Measurements from ENCODE around the gene B9D2.
"Not testable (repeated sequence)": the region's sequence is repeated elsewhere in the genome, so short reads cannot be mapped to it uniquely, and the experiment has no call there.

The B9D2 gene

DNA sequence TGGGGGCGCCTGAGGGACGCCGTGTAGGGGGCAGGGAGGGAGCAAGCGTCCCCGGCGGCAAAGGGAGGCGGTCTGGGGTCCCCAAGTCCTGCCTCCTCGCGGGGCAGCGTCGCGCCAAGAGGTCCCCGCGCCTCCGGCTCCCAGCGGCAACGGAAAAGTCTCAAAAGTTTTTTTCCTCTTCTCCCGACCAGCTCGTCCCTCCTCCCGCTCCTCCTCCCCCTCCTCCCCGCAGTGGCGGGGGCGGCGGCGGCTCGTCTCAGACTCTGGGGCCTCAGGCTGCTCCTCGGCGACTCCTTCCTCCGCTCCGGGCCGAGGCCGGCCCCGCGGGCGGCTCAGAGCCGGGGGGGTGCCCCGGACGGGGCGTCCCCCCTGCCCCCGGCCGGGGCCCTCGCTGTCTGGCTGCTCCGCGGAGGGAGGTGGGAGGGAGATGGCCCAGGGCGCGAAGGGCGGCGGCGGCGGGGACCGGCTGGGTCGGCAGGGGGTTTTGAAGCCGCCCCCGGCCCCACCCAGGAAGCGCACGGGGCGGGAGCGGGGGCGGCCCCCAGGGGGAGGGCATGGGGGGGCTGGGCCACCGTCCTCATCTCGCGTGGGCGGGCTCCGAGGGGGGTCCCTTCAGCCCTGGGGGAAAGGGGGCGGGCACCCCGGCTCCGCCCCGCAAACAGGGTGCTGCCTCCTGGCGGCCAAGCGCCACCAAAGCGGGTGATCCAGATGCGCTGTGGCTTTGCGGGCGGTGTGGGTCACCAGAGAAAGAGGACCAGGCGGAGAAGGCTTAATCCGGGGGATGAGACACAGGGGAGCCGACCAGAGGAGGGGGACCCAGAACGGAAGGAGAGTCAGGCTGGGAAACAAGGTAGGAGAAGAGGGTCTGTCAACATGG lies 10.2 kb downstream of the B9D2 start, which contains the start of gene TGFB1:
Gene TGFB1 (minus strand): TSS at position 457 of the 877 bp plus-strand sequence. CDS start 878 bp downstream, outside the sequence.
- peak; percentile 72 to 86 for DNase-seq

GRCh38 chr19:41352609-41353465 lies 11.1 kb downstream of the B9D2 start:
- DNase-seq: peak; percentile 48 to 68

DNA sequence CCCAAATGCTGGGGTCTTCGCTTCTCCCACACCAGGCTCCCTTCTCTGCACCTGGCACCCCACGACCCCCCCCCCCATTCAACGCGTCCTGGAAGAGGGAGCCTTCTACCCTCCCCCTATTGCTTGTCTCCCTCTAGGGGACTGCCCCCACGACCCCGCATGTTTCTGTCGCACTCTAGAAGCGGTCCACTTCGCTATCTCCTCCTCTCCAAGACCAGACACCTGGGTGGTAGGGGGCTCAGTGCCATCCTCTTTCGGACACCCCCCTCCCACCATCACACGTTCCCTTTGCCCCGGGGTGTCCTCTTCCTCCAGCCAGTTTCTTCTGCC lies 11.7 kb downstream of the B9D2 start:
- no peak for DNase-seq

DNA sequence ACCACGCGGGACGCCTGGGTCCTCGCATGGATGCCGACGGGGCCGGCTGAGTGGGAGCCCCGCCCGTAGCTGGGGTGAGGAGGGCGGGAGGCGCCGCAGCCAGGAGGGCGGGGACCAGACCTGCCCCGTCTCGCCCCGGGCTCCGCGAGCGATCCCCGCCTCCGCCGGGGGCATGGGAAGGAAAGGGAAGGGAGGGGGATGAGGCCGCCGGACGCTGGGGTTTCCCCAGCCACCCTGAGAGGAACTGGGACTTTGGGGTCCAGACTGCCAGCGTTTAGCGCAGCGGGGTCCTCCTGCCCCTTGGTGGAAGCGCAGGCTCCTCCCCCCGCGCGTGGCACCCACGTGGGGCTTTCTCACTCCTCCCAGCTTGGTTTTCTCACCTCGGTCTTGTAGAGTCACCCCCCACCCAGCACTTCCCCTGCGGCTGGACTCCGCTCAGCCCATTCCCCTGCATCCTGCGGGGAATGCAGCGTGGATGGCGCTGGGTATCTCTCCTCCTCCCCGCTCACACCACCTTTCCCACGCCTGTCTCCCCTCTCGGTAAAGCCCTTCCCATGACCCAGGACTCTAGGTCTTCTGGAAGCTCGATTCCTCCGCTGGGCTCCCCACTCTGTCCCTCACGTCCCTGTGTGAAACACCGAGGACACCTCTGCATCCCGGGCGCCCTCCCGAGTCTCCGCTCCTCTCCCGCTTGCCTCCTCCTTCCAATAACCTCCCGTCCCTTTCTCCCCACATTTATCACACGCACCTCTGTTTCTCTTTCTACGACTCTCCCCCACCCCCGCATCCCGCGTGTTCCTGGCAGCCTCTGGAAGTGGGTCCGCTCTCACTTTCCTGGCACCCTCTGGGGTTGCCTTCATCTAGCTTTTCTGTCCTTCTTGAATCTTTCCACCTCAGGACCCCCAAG lies 12.4 kb downstream of the B9D2 start:
- peak; percentile 62 to 87 for DNase-seq

GRCh38 chr19:41350735-41351338 lies 13.1 kb downstream of the B9D2 start:
- peak in 1 of 2 donors; percentile 70 for DNase-seq

- not testable (repeated sequence) for DNase-seq
These were observed 17.0 kb downstream of the B9D2 start for GRCh38 chr19:41346916-41347315.

GRCh38 chr19:41344162-41344561 lies 19.8 kb downstream of the B9D2 start:
- no peak for DNase-seq

DNA sequence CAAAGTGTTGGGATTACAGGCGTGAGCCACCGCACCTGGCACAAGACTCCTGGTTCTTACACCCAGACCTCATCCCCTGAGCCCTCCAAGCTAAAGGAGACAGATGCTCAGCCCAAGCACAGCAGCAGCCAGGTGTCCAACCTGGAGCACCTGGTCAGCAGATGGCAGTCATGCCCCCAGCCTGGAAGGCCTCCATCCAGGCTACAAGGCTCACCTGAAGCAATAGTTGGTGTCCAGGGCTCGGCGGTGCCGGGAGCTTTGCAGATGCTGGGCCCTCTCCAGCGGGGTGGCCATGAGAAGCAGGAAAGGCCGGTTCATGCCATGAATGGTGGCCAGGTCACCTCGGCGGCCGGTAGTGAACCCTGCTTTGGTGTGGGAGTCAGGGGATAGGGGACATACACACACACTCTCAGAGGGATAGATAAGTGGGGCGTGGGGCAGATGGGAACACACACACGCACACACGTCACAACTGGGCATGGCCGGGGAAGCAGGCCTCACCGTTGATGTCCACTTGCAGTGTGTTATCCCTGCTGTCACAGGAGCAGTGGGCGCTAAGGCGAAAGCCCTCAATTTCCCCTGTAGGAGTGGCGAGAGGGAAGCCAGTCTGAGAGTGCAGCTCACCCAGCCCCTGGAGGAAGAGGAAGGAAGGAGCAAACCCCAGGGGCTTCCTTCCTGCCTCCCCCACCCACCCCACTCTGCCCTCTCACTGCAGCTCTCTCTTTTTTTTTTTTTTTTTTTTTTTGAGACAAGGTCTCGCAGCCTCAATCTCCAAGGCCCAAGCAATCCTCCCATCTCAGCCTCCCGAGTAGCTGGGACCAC lies 22.1 kb downstream of the B9D2 start:
- no peak for DNase-seq

- no peak for DNase-seq
These were observed 24.0 kb downstream of the B9D2 start for GRCh38 chr19:41339936-41340335.

DNA sequence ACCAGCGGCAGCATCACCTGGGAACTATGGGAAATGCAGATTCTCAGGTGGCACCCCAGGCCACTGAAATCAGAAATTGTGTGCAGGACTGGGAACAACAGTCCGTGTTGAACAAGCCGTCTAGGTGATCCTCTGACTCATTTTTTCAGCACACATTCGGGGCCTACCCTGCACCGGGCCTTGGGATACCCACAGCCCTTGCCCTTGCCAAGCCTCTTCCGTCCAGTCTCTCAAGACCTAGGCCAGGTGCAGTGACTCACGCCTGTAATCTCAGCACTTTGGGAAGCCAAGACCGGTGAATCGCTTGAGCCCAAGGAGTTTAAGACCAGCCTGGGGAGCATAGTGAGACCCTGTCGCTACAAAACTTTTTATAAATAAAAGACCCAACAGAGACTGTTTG lies 28.5 kb downstream of the B9D2 start:
- no peak for DNase-seq

DNA sequence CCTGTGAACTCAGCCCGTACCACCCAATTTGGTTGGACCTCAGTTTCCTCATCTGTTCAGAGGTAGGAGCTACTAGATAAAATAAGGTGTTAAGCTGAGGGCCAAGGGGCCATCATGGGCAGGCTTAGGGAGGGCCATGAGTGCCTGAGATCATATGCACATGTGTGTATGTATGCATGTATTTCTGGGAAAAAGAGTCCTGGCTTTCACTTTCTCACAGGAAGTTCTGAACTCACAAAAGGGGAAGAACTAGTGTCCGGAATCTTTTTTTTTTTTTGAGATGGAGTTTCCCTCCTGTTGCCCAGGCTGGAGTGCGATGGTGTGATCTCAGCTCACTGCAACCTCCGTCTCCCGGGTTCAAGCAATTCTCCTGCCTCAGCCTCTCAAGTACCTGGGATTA lies 29.2 kb downstream of the B9D2 start:
- peak in 1 of 2 donors; percentile 56 for DNase-seq

DNA sequence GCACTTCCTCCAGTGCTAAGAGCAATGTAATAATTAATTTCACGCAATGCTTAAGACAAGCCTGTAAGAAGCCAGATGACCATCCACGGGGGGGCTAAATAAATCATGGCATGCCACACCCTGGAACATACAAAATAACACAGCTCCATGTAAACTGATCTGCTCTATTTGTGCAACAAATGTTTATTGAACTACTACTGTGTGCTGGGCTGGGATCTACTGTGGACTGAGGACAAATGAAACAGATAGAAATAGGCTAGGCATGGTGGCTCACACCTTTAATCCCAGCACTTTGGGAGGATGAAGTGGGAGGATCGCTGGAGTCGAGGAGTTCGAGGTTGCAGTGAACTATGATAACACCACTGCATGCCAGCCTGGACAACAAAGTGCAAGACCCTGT lies 31.5 kb downstream of the B9D2 start:
- no peak for DNase-seq

- DNase-seq: no peak
These were observed 31.9 kb downstream of the B9D2 start for GRCh38 chr19:41332000-41332399.

GRCh38 chr19:41330946-41331678 lies 32.8 kb downstream of the B9D2 start:
- DNase-seq: no peak

- DNase-seq: no peak
These were observed 33.5 kb downstream of the B9D2 start for GRCh38 chr19:41330481-41330880.

- peak; percentile 46 to 62 for DNase-seq
These were observed 35.1 kb downstream of the B9D2 start for GRCh38 chr19:41328842-41329225.

DNA sequence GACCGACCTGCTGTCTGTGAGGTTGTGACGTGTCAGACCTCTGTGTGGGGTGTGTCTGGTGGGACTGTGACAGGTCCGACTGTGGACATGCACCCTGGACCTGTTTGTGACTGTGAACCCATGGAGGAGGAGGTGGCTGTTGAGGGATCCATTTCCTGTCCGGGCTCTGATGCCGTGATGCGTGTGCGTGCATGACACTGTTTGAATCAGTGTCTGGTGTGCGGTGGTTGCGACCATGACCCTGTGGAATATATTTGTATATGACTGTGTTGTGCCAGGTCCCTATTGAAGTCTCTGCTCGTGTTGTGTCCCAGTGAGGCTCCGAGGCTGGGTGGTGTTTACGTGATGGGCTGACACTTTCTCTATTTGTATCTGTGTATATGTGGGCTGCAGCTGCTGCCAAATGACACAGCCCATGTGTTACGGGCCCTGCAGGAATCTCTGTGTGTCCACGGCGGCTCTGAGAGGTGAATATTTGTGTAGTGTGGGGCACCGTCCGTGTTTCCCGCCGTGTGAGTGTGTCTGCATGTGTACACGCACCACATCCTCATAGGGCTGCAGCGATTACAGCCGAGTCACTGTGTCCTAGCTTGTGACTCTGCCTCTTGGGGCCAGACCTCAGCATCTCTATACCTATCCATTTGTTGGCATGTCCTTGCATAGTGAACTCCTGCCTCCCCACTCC lies 35.6 kb downstream of the B9D2 start:
- DNase-seq: peak in 1 of 2 donors; percentile 64

- peak; percentile 71 to 73 for DNase-seq
These were observed 36.3 kb downstream of the B9D2 start for GRCh38 chr19:41327576-41328156.

DNA sequence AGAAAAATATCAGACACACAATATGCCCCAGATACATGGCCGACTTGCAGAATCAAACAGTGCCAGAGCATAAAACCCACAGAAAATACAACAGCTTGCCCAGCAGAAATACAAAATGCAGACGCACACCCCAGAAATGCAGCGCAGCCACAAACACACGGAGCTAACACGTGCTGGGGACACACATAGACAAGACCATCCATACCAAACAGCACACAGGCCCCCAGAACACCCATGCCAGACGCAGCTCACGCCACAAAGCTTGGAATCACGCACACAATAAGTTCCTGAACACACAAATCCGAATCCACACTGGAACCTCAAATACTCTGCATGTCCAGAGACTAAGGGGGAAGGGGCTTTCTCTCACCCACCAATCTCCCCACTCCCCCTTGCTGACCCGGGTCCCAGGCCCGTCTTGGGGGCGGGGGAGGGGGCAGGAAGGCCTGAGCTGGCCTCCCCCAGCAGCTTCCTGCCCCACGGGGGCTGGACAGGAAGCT lies 36.8 kb downstream of the B9D2 start:
- DNase-seq: no peak
